ENCODE data around the gene DNMBP.

DNMBP gene

DNA sequence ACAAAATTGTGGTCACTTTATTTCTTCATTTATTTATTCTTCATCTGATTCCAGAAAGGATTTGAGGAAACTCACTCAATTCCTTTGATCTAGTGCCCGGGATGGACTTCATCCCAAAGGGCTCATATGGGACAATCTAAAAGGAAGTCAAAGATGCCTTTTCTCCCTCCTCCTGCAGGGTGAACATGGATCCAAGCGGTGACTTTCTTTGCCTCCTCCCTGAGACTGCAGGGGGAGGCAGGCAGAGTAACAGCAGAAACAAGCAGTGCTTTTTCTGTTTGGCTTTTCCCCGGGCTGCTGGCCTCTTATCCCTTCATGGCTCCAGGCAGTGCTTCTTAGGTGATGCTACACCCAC is 10.0 kb upstream of the DNMBP start:
- TF ChIP-seq FOXP2 (optimal IDR thresholded peaks at IDR 0.05; ENCODE audit: borderline replicate concordance, extremely low read depth, extremely low read length, insufficient read depth) = no peak
- TF ChIP-seq, protein P1, sequence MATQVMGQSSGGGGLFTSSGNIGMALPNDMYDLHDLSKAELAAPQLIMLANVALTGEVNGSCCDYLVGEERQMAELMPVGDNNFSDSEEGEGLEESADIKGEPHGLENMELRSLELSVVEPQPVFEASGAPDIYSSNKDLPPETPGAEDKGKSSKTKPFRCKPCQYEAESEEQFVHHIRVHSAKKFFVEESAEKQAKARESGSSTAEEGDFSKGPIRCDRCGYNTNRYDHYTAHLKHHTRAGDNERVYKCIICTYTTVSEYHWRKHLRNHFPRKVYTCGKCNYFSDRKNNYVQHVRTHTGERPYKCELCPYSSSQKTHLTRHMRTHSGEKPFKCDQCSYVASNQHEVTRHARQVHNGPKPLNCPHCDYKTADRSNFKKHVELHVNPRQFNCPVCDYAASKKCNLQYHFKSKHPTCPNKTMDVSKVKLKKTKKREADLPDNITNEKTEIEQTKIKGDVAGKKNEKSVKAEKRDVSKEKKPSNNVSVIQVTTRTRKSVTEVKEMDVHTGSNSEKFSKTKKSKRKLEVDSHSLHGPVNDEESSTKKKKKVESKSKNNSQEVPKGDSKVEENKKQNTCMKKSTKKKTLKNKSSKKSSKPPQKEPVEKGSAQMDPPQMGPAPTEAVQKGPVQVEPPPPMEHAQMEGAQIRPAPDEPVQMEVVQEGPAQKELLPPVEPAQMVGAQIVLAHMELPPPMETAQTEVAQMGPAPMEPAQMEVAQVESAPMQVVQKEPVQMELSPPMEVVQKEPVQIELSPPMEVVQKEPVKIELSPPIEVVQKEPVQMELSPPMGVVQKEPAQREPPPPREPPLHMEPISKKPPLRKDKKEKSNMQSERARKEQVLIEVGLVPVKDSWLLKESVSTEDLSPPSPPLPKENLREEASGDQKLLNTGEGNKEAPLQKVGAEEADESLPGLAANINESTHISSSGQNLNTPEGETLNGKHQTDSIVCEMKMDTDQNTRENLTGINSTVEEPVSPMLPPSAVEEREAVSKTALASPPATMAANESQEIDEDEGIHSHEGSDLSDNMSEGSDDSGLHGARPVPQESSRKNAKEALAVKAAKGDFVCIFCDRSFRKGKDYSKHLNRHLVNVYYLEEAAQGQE (IDR thresholded peaks at IDR 0.05; ENCODE audit: insufficient read depth in 1 of 2, low read depth in 2 of 2, low read length in 2 of 2) = no peak
- TF ChIP-seq SIN3A (IDR thresholded peaks at IDR 0.05; ENCODE audit: borderline replicate concordance, insufficient read depth, low read length) = no peak
- TF ChIP-seq TAF1 (IDR thresholded peaks at IDR 0.05; ENCODE audit: borderline replicate concordance, insufficient read depth, low read length) = no peak
- no peak for TF ChIP-seq POLR2AphosphoS5 (IDR thresholded peaks at IDR 0.05; ENCODE audit: low read depth, low read length)

DNA sequence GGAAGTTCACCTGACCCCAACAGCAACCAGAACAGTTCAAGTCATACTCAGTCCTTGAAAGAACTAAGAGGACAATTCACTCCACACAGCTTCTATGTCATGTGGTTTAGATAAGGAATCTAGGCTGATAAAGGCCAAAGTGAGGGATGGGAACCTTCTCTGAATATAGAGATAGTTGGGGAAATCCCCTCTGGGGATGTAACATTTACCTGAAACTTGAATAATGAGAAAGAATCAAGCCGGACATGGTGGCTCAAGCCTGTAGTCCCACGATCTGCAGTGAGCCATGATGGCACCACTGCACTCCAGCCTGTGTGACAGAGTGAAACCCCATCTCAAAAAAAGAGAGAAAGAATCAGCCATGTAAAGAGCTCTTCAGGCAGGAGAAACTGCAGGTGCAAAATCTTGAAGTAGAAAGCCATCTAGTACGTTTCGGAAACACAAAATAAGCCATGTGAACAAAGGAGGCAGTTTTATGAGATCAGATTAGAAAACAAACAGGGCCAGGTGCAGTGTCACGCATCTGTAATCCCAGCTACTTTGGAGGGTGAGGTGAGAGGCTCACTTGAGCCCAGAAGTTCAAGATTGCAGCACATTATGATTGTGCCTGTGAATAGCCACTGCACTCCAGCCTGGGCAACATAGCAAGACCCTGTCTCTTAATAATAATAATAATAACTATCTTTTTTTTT is 4.5 kb upstream of the DNMBP start:
- TF ChIP-seq, protein P1 (IDR thresholded peaks at IDR 0.05; ENCODE audit: insufficient read depth in 1 of 2, low read depth in 2 of 2, low read length in 2 of 2) = no peak
- no peak for TF ChIP-seq FOXP2 (optimal IDR thresholded peaks at IDR 0.05; ENCODE audit: borderline replicate concordance, extremely low read depth, extremely low read length, insufficient read depth)
- no peak for TF ChIP-seq SIN3A (IDR thresholded peaks at IDR 0.05; ENCODE audit: borderline replicate concordance, insufficient read depth, low read length)
- TF ChIP-seq POLR2AphosphoS5 (IDR thresholded peaks at IDR 0.05; ENCODE audit: low read depth, low read length) = no peak
- TF ChIP-seq TAF1 (IDR thresholded peaks at IDR 0.05; ENCODE audit: borderline replicate concordance, insufficient read depth, low read length) = no peak

DNA sequence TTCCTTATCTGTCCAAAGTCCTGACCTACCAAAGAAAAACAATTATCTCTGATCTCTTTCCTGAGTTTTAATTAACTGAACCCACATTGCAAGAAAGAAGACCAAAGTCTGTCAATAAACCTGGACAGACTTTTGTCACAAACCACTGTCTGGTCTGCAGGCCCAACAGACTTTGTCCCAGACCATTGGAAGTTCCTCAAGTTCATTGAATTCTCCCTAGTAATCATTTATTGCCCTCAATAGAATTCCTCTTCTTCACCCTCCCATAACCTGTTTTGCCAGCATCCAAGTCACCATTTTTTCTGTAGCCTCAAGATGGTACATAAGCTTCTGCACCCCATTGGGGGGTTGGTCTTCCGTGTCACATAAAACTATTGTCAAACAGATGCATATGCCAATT is 3.9 kb upstream of the DNMBP start:
- TF ChIP-seq FOXP2 (optimal IDR thresholded peaks at IDR 0.05; ENCODE audit: borderline replicate concordance, extremely low read depth, extremely low read length, insufficient read depth) = no peak
- no peak for TF ChIP-seq POLR2AphosphoS5 (IDR thresholded peaks at IDR 0.05; ENCODE audit: low read depth, low read length)
- TF ChIP-seq, protein P1 (IDR thresholded peaks at IDR 0.05; ENCODE audit: insufficient read depth in 1 of 2, low read depth in 2 of 2, low read length in 2 of 2) = no peak
- TF ChIP-seq SIN3A (IDR thresholded peaks at IDR 0.05; ENCODE audit: borderline replicate concordance, insufficient read depth, low read length) = no peak
- no peak for TF ChIP-seq TAF1 (IDR thresholded peaks at IDR 0.05; ENCODE audit: borderline replicate concordance, insufficient read depth, low read length)

DNA sequence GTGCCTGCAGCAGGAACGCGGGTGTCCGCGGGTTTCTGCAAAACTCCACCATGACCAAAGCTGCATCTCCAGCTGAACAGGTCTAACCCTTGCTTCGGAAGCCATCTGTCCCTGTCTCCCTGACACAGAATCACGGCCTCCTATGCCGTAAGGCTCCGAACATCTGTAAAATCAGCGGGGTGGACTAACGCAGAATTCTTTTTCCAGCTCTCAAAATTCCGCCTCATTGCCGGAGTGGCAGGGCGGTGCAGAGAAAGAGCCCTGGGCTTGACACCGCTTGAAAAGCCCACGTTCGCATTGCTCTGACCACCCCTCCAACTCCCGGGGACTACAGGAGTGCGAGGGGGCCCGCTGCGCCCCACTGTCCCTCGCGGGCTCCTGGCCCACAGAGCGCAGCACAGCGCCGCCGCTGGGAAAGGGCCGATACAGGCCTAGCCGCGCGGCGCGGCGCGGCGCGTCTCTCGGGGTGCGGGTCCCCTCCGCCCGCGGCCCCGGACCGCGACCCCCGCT is 409 bp downstream of the DNMBP start:
- TF ChIP-seq, protein P1 (IDR thresholded peaks at IDR 0.05; ENCODE audit: insufficient read depth in 1 of 2, low read depth in 2 of 2, low read length in 2 of 2) = no peak
- TF ChIP-seq POLR2AphosphoS5 (IDR thresholded peaks at IDR 0.05; ENCODE audit: low read depth, low read length) = no peak
- no peak; the same call in 1 of the 2 replicates for TF ChIP-seq SIN3A (IDR thresholded peaks at IDR 0.05; ENCODE audit: borderline replicate concordance, insufficient read depth, low read length)
- TF ChIP-seq TAF1 (IDR thresholded peaks at IDR 0.05; ENCODE audit: borderline replicate concordance, insufficient read depth, low read length) = no peak
- no peak for TF ChIP-seq FOXP2 (optimal IDR thresholded peaks at IDR 0.05; ENCODE audit: borderline replicate concordance, extremely low read depth, extremely low read length, insufficient read depth)

All from PFSK-1 (cell line).